T47D (cell line): ENCODE data around the gene DXO.
"Not testable (repeated sequence)": the region's sequence is repeated elsewhere in the genome, so short reads cannot be mapped to it uniquely, and the experiment has no call there.

Source experiments
- DNase-seq, 2 experiments: peaks; one replicate each; pipeline versions ENCODE4 v3.0.0 to v3.0.0-alpha.2; 2011 to 2012; ENCODE audit warnings: low read depth in 1 of 2, low spot score in 1 of 2
- JUND ChIP-seq: IDR thresholded peaks from 2 replicates; pipeline ENCODE4 v1.6.1; 2012; ENCODE audit warnings: low read depth
- in situ Hi-C: cut with HindIII; loops from 2 replicates; pipeline ENCODE4 v1.10.0; 2016; ENCODE audit warnings: low sequenced_read_pairs, low pct_unique_long_range_greater_than_20kb

DXO gene

DNA sequence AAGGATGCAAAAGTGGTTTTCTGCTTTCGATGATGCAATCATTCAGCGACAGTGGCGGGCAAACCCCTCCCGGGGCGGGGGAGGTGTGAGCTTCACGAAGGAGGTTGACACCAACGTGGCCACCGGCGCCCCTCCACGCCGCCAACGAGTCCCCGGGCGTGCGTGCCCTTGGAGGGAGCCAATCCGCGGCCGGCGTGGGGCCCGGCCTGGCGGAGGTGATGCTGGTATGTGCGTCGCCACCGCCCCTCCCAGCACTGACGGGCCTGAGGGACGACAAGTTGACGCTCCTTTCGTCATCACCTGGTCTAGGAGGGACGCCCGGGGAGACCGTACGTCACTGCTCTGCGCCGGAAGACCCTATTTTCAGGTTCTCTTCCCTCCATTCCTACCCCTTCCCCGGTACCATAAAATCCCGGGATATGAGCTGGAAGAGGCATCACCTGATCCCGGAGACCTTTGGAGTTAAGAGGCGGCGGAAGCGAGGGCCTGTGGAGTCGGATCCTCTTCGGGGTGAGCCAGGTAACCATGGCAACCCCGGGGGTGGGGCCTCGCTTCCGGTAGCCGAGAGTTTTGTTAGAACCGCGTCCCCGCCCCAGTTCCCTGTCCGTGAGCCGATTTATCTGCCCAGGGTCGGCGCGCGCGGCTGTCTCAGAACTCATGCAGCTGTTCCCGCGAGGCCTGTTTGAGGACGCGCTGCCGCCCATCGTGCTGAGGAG lies at the start of gene DXO:
Gene DXO, minus strand, starts transcription at position 146 of the 716 bp plus-strand sequence. CDS start 463 bp downstream, outside the sequence.
- peak; percentile 99 for DNase-seq
- in situ Hi-C loops: no loop called here
- no peak for TF ChIP-seq JUND

DNA sequence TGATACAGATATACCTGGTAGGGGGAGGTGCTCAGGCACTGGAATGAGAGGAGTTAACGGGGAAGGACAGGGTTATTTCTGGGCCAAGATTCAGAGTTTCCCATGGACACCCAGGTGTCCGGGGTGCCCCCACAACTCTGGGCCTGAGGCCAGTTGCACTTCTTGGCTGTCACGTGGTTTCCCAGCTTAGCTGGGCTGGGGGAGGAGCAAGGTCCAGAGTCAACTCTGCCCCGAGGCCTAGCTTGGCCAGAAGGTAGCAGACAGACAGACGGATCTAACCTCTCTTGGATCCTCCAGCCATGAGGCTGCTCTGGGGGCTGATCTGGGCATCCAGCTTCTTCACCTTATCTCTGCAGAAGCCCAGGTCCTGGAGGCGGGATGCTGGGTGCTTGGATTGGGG lies 42.6 kb upstream of the DXO start, which contains the start of gene C4B:
Gene C4B, plus strand, starts transcription at position 249 of the 400 bp plus-strand sequence. Its CDS starts 51 bp downstream, at position 300.
- DNase-seq, in situ Hi-C loops: not testable (repeated sequence)

DNA sequence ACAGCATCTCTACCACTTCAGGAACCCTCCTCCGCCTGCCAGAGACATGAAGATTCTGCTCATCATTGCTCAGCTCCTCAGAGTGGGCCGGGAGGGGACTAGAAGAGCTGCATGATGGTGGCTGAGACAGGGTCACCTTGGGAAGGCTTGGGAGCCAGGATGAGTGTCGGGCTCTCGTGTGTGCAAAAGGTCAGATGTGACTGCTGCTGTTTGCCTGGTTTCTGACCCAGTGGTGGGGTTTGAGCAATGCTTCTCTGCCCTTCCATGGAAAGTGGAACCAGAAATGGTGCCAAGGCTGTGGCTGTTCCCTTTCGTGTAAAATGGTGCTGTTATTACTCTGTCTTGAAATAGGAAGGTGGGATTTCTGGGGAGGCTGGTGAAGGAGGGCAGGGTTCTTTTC lies 41.8 kb upstream of the DXO start:
- in situ Hi-C loops, DNase-seq: not testable (repeated sequence)

DNA sequence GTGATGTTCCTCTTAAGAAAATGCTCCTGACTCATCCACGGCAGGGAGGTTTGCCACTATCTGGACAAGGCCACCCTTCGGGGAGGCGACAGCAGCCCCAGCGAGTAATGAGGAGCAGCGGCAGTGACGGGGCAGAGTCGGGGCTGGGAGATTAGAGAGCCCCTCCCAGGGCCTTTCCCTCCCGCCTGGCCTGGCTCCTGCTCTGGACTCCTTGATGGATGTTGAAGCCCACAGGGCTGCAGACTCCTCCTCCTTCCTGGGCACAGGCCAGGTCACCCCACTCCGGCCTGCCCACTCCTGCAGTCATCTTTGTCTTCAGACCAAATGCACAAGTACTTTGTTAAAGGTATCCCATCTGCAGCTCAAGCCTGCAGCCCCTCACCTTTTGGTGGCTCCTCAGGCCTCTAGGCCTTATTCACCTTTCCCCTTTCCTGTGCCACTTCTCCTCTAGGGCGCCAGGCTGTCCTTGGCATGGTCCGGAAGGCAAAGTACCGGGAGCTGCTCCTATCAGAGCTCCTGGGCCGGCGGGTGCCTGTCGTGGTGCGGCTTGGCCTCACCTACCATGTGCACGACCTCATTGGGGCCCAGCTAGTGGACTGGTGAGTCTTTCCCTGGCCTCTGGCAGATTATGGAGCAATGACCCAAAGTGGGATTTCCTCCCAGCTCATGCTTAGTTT lies 41.1 kb upstream of the DXO start:
- in situ Hi-C loops: not testable (repeated sequence)

DNA sequence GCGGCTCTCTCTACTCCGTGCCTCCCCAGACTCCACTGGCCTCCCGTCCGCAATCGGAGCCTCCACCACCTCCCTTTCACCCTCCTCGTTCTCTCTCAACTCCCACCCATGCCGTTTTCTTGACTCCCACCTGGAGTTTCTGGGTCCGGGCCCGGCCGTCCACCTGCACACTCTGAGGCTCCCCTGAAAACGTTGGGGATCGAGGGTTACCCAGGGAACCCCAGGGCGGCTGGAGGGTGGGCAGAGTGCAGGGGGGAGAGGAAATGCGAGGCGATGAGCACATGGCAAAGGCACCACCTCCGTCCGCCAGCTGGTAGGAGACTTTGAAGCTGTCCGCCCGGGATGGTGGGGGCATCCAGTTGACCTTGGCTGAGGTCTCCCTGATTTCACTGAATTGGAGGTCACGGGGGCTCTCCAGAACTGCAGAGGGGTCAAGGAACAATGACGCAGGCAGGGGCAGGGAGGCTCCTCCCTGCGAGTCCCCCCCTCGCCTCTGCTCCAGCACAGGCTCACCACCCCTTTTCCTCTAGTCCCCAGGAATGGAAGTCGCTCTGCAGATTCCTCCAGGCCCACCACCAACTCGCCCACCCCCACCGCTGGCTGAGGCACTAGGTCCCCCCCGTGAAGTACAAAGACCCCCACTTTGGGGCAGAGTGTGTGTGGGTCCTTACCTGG lies 39.1 kb upstream of the DXO start:
- DNase-seq, in situ Hi-C loops: not testable (repeated sequence)

More for the DNA sequence above, 41.1 kb upstream of the DXO start:
- DNase-seq: not testable (repeated sequence)

DNA sequence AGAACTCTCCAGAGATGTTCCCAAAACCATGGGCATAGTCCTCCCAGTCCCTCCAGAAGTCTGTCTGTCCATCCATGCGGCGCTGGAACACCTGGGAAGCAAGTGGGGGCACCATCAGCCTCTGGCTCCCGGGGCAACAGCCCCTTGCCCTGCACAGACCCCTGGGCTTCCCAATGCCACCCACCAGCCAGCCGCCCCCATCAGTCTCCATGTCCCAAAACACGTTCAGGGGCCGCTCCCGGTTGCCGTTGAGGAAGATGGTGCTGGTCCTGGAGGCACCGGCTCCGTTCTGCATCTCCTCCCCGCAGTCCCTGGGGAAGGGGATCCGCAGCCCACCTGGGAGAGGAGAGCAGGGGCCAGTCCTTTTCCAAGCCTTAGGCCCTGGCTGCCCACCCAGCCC lies 37.6 kb upstream of the DXO start:
- in situ Hi-C loops: not testable (repeated sequence)

DNA sequence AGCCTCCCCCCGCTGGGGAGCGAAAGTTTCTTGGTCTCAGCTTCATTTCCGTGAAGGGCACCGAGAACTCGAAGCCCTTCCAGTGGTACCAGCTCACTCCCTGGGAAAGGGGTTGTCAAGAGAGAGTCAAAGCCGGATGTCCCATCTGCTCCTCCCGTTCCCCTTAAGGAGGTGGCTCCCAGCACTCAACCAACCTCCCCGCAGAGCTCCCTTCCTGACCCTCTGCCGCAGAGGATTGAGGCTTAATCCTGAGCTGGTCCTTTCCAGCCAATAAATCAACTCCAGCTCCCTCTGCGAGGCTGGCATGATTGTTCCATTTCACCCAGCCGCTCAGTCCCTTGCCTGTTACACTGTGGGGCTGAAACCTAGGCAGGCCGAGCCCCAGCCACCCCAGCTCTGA lies 36.7 kb upstream of the DXO start:
- DNase-seq, in situ Hi-C loops: not testable (repeated sequence)

More for the DNA sequence above, 37.6 kb upstream of the DXO start:
- not testable (repeated sequence) for DNase-seq

DNA sequence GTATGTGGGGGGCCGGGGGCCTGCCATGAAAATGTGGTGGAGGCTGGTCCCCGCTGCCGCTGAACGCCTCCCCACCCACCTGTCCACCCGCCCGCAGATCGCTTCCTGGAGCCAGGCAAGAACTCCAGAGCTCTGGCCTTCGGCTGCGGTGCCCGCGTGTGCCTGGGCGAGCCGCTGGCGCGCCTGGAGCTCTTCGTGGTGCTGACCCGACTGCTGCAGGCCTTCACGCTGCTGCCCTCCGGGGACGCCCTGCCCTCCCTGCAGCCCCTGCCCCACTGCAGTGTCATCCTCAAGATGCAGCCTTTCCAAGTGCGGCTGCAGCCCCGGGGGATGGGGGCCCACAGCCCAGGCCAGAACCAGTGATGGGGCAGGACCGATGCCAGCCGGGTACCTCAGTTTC lies 36.1 kb upstream of the DXO start:
- in situ Hi-C loops, DNase-seq: not testable (repeated sequence)

DNA sequence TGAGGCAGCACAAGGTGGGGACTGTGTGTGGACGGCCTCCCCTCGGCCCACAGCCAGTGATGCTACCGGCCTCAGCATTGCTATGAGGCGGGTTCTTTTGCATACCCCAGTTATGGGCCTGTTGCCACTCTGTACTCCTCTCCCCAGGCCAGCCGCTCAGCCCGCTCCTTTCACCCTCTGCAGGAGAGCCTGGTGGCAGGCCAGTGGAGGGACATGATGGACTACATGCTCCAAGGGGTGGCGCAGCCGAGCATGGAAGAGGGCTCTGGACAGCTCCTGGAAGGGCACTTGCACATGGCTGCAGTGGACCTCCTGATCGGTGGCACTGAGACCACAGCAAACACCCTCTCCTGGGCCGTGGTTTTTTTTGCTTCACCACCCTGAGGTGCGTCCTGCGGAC lies 35.1 kb upstream of the DXO start:
- in situ Hi-C loops, DNase-seq: not testable (repeated sequence)

DNA sequence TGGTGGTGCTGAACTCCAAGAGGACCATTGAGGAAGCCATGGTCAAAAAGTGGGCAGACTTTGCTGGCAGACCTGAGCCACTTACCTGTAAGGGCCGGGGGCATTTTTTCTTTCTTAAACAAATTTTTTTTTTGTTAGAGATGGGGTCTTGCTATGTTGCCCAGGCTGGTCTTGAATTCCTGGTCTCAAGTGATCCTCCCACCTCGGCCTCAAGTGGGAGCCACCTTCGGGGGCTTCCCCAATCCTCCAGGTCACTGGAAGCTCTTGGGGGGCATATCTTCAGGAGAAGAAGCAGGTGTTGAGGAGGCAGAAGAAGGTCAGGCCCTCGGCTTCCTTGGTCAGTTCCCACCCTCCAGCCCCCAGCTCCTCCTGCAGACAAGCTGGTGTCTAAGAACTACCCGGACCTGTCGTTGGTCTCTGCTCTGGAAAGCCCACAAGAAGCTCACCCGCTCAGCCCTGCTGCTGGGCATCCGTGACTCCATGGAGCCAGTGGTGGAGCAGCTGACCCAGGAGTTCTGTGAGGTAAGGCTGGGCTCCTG lies 34.1 kb upstream of the DXO start:
- in situ Hi-C loops, DNase-seq: not testable (repeated sequence)

DNA sequence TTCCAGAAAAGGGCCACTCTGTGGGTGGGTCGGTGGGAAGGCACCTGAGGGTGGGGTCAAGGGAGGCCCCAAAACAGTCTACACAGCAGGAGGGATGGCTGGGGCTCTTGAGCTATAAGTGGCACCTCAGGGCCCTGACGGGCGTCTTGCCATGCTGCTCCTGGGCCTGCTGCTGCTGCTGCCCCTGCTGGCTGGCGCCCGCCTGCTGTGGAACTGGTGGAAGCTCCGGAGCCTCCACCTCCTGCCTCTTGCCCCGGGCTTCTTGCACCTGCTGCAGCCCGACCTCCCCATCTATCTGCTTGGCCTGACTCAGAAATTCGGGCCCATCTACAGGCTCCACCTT lies 33.6 kb upstream of the DXO start:
- DNase-seq, in situ Hi-C loops: not testable (repeated sequence)

DNA sequence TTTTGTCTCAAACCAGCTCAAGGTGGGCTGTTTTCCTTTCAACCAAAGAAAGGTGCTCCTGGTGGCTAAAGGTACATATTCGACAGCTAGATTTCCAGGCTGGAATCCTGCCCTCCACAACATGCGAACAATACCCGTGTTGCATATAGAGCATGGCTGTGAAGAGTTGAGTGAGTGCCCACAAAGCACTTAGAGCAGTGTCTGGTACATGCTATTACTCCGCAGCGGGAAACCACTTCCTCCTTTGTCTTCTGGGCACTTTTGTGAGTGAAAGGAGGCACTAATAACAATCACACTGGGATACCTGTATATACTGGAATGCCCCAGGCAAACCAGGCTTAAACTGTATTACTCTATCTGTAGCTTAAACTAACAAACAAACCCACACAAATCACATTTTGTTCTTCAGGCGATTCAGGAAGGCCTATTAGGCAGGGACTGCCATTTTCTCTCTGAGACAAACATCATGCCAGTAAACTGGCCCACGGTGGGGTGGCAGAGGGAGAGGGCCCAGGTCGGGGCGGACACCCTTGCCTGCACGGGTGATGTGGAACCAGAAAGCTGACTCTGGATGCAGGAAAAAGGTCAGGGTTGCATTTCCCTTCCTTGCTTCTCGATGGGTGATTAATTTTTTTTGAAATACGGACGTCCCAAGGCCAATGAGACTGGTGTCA lies 33.1 kb upstream of the DXO start:
- in situ Hi-C loops, DNase-seq: not testable (repeated sequence)

DNA sequence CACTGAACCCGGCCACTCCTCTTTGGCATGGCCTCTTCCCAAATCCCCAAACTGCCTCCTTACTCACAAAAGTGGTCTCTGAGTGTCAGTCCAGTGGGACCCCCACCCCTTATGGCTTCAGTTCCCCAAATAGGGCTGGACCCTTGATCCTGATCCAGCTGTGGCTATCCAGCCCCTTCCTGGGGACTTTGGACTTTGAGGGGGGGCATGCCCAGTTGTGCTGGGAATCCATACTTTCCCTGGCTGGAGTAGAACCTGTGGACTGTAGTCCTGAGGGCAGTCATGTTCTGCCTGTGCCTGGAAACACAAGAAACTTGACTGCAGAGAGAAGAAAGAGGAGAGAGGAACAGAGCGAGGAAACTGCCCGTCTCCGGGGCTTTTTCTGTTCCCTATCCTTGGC lies 32.5 kb upstream of the DXO start:
- in situ Hi-C loops, DNase-seq: not testable (repeated sequence)

DNA sequence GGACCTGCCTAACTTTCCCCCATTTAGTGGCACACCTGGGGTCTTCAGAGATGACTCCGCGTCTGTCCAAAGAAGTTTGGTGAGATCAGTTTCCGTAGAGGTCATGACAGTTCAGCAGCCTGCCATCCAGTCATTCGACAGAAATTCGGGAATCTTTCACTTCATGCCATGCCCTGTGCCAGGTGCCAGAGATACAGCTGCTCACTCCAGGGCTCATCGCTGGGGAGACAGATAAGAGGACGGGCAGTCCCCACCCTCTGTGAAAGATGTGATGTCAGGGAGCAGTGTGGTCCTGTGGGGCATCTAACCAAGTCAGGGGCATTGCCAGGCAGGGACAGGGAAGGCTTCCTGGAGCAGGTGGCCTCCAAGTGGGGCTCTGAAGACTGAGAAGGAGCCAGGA lies 31.4 kb upstream of the DXO start:
- DNase-seq: not testable (repeated sequence)

DNA sequence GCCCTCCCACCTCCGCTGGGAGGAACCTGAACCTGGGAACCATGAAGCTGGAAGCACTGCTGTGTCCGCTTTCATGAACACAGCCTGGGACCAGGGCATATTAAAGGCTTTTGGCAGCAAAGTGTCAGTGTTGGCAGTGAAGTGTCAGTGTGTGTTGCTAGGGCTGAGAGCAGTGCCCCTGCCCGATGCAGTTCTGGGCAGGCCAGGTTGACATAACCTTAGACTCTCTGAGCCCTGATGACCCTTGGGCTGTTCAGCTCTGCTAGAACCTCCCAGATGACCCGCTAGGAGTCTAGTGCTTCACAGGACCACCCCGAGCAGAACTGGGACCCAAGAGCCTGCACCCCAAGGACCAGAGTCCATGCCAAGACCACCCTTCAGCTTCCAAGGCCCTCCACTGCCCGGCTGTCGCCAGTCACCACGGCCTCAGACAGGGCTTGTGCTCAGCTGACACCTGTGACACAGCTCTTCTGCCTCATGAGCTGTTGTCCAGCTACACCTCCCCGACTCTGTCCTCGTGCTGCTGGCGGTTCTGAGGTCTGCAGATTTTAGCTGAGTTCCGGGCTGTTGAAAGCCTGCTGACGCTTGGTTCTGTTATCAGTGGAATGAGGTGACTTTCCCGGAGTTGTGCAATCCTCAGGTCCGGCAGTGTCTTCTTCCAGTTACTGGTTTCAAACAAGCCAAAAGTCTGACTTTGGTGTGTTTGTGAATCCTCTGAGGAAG lies 30.8 kb upstream of the DXO start:
- DNase-seq, in situ Hi-C loops: not testable (repeated sequence)

More for the DNA sequence above, 31.4 kb upstream of the DXO start:
- in situ Hi-C loops: not testable (repeated sequence)

DNA sequence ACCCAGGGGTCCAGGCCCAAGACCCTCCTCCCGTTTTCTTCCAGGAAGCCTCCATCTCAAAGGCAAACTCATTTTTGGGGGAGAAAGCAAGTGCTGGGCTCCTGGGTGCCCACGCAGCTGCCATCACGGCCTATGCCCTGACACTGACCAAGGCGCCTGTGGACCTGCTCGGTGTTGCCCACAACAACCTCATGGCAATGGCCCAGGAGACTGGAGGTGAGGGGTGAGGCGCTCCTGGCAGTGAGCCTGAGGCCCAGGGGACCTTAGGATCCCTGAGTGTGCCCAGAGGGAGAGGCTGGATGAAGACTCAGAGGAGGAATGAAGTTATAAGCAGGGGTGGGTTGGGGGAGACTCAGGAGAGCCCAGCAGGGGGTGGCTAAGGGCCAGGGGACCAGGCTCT lies 24.4 kb upstream of the DXO start:
- in situ Hi-C loops, DNase-seq: not testable (repeated sequence)

DNA sequence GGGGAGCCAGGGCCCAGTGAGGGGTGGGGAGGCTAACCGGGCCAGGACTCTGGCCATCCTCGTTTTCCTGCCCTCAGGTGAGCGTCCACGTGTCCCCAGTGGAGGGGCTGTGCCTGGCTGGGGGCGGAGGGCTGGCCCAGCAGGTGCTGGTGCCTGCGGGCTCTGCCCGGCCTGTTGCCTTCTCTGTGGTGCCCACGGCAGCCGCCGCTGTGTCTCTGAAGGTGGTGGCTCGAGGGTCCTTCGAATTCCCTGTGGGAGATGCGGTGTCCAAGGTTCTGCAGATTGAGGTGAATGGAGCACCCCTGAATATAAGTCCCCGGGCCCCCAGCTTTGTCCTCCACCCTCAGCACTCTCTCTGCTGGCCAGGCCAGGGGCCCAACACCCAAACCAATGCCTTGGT lies 22.5 kb upstream of the DXO start:
- DNase-seq, in situ Hi-C loops: not testable (repeated sequence)
